ENCODE data around the gene TMEM208. TPM values are rescaled to one million over a fixed set of nuclear protein-coding genes. Genes with fewer than 3 reads are reported as not detected.

The TMEM208 gene
- total and polyA plus RNA-seq, 2 of the 13 experiments (the other 11 are each of a cell fraction or from before 2014, with no cell fraction given) = 58.8 to 72.9 TPM

DNA sequence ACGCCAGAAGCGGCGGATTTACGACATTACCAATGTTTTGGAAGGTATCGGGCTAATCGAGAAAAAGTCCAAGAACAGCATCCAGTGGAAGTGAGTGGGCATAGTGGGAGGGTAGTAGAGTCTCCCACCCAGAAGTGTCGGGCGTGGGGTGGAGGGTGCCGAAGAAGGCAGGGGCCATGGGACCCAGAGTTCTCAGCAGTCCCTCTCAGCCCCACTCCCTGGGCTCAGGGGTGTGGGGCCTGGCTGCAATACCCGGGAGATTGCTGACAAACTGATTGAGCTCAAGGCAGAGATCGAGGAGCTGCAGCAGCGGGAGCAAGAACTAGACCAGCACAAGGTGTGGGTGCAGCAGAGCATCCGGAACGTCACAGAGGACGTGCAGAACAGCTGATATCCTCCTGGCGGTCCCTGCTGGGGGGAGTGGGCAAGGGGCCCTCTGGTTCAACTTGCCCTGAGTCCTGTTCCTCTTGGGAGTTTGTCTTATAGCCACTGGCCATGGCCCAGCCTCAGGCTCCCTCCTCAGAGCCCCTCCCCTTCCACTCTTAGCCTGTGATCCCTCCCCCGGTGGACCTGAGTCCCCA, 34.1 kb upstream of the TMEM208 start (continued):
- TF ChIP-seq ZSCAN5A (CRISPR knock-in tag; IDR thresholded peaks at IDR 0.05; ENCODE audit: borderline replicate concordance) = no peak
- TF ChIP-seq ZBTB42 (CRISPR knock-in tag; IDR thresholded peaks at IDR 0.05) = no peak
- 0 out of 2 replicates have a peak, but pooled peaks have one; percentile 36 for TF ChIP-seq ZNF256 (CRISPR knock-in tag; conservative IDR thresholded peaks at IDR 0.05)
- TF ChIP-seq SRSF9 (IDR thresholded peaks at IDR 0.05; ENCODE audit: borderline replicate concordance, insufficient read depth, low read depth, low read length, poor library complexity, severe bottlenecking) = no peak
- TF ChIP-seq ZNF781 (CRISPR knock-in tag; IDR thresholded peaks at IDR 0.05; ENCODE audit: borderline replicate concordance, not compliant biosample characterization) = no peak
- TF ChIP-seq, protein P1, sequence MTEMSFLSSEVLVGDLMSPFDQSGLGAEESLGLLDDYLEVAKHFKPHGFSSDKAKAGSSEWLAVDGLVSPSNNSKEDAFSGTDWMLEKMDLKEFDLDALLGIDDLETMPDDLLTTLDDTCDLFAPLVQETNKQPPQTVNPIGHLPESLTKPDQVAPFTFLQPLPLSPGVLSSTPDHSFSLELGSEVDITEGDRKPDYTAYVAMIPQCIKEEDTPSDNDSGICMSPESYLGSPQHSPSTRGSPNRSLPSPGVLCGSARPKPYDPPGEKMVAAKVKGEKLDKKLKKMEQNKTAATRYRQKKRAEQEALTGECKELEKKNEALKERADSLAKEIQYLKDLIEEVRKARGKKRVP (CRISPR knock-in tag; IDR thresholded peaks at IDR 0.05) = no peak
- TF ChIP-seq TOPORS (CRISPR knock-in tag; IDR thresholded peaks at IDR 0.05) = no peak
- no peak for TF ChIP-seq SIX1 (CRISPR knock-in tag; IDR thresholded peaks at IDR 0.05; ENCODE audit: borderline replicate concordance)
- TF ChIP-seq ZNF563 (CRISPR knock-in tag; IDR thresholded peaks at IDR 0.05) = no peak
- no peak for TF ChIP-seq MAFF (IDR thresholded peaks at IDR 0.05; ENCODE audit: low read depth, low read length)
- 0 out of 2 replicates have a peak, but pooled peaks have one; percentile 53 for TF ChIP-seq MEIS1 (CRISPR knock-in tag; IDR thresholded peaks at IDR 0.05; ENCODE audit: borderline replicate concordance)
- TF ChIP-seq ZNF609 (CRISPR knock-in tag; IDR thresholded peaks at IDR 0.05; ENCODE audit: borderline replicate concordance) = 0 out of 2 replicates have a peak, but pooled peaks have one; percentile 1
- no peak for TF ChIP-seq MEF2D (CRISPR knock-in tag; IDR thresholded peaks at IDR 0.05)
- peak; percentile 86; the same call in 1 of the 2 replicates for TF ChIP-seq ZNF572 (CRISPR knock-in tag; IDR thresholded peaks at IDR 0.05)
- no peak for TF ChIP-seq ZNF432 (CRISPR knock-in tag; IDR thresholded peaks at IDR 0.05; ENCODE audit: borderline replicate concordance)
- TF ChIP-seq RARG (CRISPR knock-in tag; IDR thresholded peaks at IDR 0.05; ENCODE audit: low read depth) = no peak
- no peak for TF ChIP-seq KLF16 (CRISPR knock-in tag; IDR thresholded peaks at IDR 0.05)
- peak; percentile 80; the same call in 1 of the 2 replicates for TF ChIP-seq TFAP4 (IDR thresholded peaks at IDR 0.05; ENCODE audit: borderline replicate concordance, low read depth)
- no peak for TF ChIP-seq MYNN (CRISPR knock-in tag; IDR thresholded peaks at IDR 0.05; ENCODE audit: low read depth)
- TF ChIP-seq PCBP1 (IDR thresholded peaks at IDR 0.05; ENCODE audit: borderline replicate concordance, low read depth, low read length) = no peak

Data from HepG2 (cell line).